K562 (cell line): ENCODE results near the gene ATP5PO. TPM values are rescaled to one million over a fixed set of nuclear protein-coding genes. Genes with fewer than 3 reads are reported as not detected.

Source experiments
- ADNP ChIP-seq: fragments of 200-800 bp; sonication (Bioruptor generic); IDR thresholded peaks from 2 replicates; pipeline ENCODE4 v1.6.1; 2016; ENCODE audit warnings: missing genetic modification characterization, missing compliant biosample characterization
- MGA ChIP-seq: fragments of 450-650 bp; IDR thresholded peaks from 2 replicates; pipeline ENCODE4 v1.6.1; 2016; ENCODE audit warnings: mild to moderate bottlenecking, moderate library complexity
- MLX ChIP-seq, 2 experiments: fragments of 450-650 bp in 1 of 2; sonication (generic) in 1 of 2; formaldehyde crosslinking; conservative IDR thresholded peaks; 2 replicates each; pipeline versions ENCODE4 v1.4.0 to v1.8.1; 2020 to 2022; ENCODE audit warnings: mild to moderate bottlenecking in 1 of 2, missing genetic modification reagents in 1 of 2
- RAD21 ChIP-seq, 2 experiments: fragments of 250-450 bp in 1 of 2; fragments of 450-650 bp in 1 of 2; sonication (Bioruptor Pico) in 1 of 2; formaldehyde crosslinking in 1 of 2; IDR thresholded peaks in 1 of 2; conservative IDR thresholded peaks in 1 of 2; 2 replicates each; pipeline versions ENCODE4 v1.4.0 to v1.8.0; 2020 to 2022; ENCODE audit warnings: mild to moderate bottlenecking in 2 of 2, moderate library complexity in 1 of 2
- SIRT6 ChIP-seq: IDR thresholded peaks from one replicate; pipeline ENCODE4 v1.6.1; 2012; ENCODE audit warnings: low read depth, mild to moderate bottlenecking, control low read depth, inconsistent platforms, low read length, moderate library complexity
- TFAM ChIP-seq: fragments of 250-450 bp; sonication (Bioruptor Pico); conservative IDR thresholded peaks from 2 replicates; pipeline ENCODE4 v1.5.0; 2021; ENCODE audit warnings: mild to moderate bottlenecking, moderate library complexity
- polyA plus RNA-seq, 8 experiments: library from polyadenylated mRNA; depleted of rRNA in 4 of 8; stranded (reverse) in 5 of 8; unstranded in 3 of 8; fragments of >200 nt; fragmentation: Nextera tagmentation in 2 of 8; fragmentation: Illumina TruSeq in 1 of 8; extraction: Ambion mirVana in 2 of 8; extraction: Trizol in 1 of 8; gene quantifications; 2 replicates each; pipeline versions ENCODE4 v1.2.1 to v1.2.3, GENCODE V29; 2011 to 2014; ENCODE audit warnings: inconsistent platforms in 1 of 8, missing spikeins in 1 of 8
- total RNA-seq, 7 experiments: library from RNA; depleted of rRNA in 6 of 7; stranded (reverse); fragments of >200 nt in 6 of 7; fragmentation: Illumina TruSeq in 2 of 7; extraction: Trizol in 2 of 7; gene quantifications; 2 replicates each; pipeline versions ENCODE4 v1.2.1 to v1.2.3, GENCODE V29; 2011 to 2021; ENCODE audit warnings: low replicate concordance in 1 of 7
- TF ChIP-seq, protein P1 (sequence below): sonication (generic); formaldehyde crosslinking; IDR thresholded peaks from 2 replicates; pipeline ENCODE4 v1.8.1; 2022; ENCODE audit warnings: missing genetic modification reagents

ATP5PO gene
- total and polyA plus RNA-seq, 9 of the 15 experiments (the other 6 are each of a cell fraction or from before 2014, with no cell fraction given): 367 to 2,722 (median 808) TPM

GRCh38 chr21:33901412-33902288 lies 14.0 kb downstream of the ATP5PO start (continued):
- TF ChIP-seq RAD21 (CRISPR knock-in tag; conservative IDR thresholded peaks at IDR 0.05 in 1 of 2, IDR thresholded peaks at IDR 0.05 in 1 of 2) (peak; percentile 57 to 73), MLX (CRISPR knock-in tag; conservative IDR thresholded peaks at IDR 0.05) (no peak), MGA (peak; percentile 41; the same call in 1 of the 2 replicates), ADNP (no peak), TFAM (CRISPR knock-in tag) (no peak), SIRT6 (no peak)
- TF ChIP-seq, protein P1, sequence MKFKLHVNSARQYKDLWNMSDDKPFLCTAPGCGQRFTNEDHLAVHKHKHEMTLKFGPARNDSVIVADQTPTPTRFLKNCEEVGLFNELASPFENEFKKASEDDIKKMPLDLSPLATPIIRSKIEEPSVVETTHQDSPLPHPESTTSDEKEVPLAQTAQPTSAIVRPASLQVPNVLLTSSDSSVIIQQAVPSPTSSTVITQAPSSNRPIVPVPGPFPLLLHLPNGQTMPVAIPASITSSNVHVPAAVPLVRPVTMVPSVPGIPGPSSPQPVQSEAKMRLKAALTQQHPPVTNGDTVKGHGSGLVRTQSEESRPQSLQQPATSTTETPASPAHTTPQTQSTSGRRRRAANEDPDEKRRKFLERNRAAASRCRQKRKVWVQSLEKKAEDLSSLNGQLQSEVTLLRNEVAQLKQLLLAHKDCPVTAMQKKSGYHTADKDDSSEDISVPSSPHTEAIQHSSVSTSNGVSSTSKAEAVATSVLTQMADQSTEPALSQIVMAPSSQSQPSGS (CRISPR knock-in tag): no peak
